H9 (cell line): ENCODE results near the gene SUPT5H. TPM values are rescaled to one million over a fixed set of nuclear protein-coding genes. Genes with fewer than 3 reads are reported as not detected.

Source experiments
- DNase-seq: peaks from one replicate; pipeline ENCODE4 v3.0.0-alpha.2; 2017
- H2AFZ ChIP-seq: one replicate; pipeline ENCODE4 v1.6.1; 2013; ENCODE audit warnings: mild to moderate bottlenecking, low read length, control low read depth, moderate library complexity
- H2AK5ac ChIP-seq: 2 replicates; pipeline ENCODE4 v1.6.1; 2013; ENCODE audit warnings: low read length, control low read depth, mixed read lengths; ENCODE audit not compliant: insufficient read length
- H2BK120ac ChIP-seq: one replicate; pipeline ENCODE4 v1.6.1; 2013; ENCODE audit warnings: low read depth, mild to moderate bottlenecking, low read length, control low read depth, inconsistent platforms; ENCODE audit not compliant: poor library complexity, severe bottlenecking
- H2BK12ac ChIP-seq: 2 replicates; pipeline ENCODE4 v1.6.1; 2013; ENCODE audit warnings: low read length, control low read depth, mixed read lengths, low read depth; ENCODE audit not compliant: insufficient read length
- H2BK15ac ChIP-seq: 2 replicates; pipeline ENCODE4 v1.6.1; 2013; ENCODE audit warnings: low read depth, low read length, control low read depth
- H2BK20ac ChIP-seq: one replicate; pipeline ENCODE4 v1.6.1; 2013; ENCODE audit warnings: low read depth, mild to moderate bottlenecking, low read length, control low read depth, inconsistent platforms; ENCODE audit not compliant: poor library complexity, severe bottlenecking
- H2BK5ac ChIP-seq: 2 replicates; pipeline ENCODE4 v1.6.1; 2013; ENCODE audit warnings: low read length, control low read depth, mixed read lengths; ENCODE audit not compliant: insufficient read length
- H3K14ac ChIP-seq: 2 replicates; pipeline ENCODE4 v1.6.1; 2013; ENCODE audit warnings: low read length, control low read depth; ENCODE audit not compliant: insufficient read depth
- H3K18ac ChIP-seq: 2 replicates; pipeline ENCODE4 v1.6.1; 2013; ENCODE audit warnings: low read depth, mild to moderate bottlenecking, mixed read lengths, low read length, control low read depth; ENCODE audit not compliant: insufficient read length
- H3K23ac ChIP-seq: 2 replicates; pipeline ENCODE4 v1.6.1; 2013; ENCODE audit warnings: low read length, control low read depth, mixed read lengths, low read depth; ENCODE audit not compliant: insufficient read length
- H3K23me2 ChIP-seq: 2 replicates; pipeline ENCODE4 v1.6.1; 2013; ENCODE audit warnings: low read depth, mild to moderate bottlenecking, mixed read lengths, low read length, control low read depth; ENCODE audit not compliant: insufficient read length, poor library complexity, severe bottlenecking
- H3K27ac ChIP-seq: 2 replicates; pipeline ENCODE4 v1.5.1; 2013; ENCODE audit warnings: low read length, control low read depth, mixed read lengths, low read depth; ENCODE audit not compliant: insufficient read length
- H3K27me3 ChIP-seq: 2 replicates; pipeline ENCODE4 v1.6.1; 2013; ENCODE audit warnings: low read length, control low read depth, inconsistent platforms; ENCODE audit not compliant: insufficient read depth
- H3K4ac ChIP-seq: 2 replicates; pipeline ENCODE4 v1.6.1; 2013; ENCODE audit warnings: low read depth, mild to moderate bottlenecking, control low read depth, inconsistent platforms, low read length, moderate library complexity
- H3K4me1 ChIP-seq: 2 replicates; pipeline ENCODE4 v1.6.1; 2013; ENCODE audit warnings: low read length, control low read depth, inconsistent platforms; ENCODE audit not compliant: insufficient read depth
- H3K4me2 ChIP-seq: 2 replicates; pipeline ENCODE4 v1.6.1; 2013; ENCODE audit warnings: low read length, control low read depth, mixed read lengths; ENCODE audit not compliant: insufficient read length, insufficient read depth
- H3K56ac ChIP-seq: 2 replicates; pipeline ENCODE4 v1.6.1; 2013; ENCODE audit warnings: low read depth, mild to moderate bottlenecking, mixed read lengths, low read length, control low read depth; ENCODE audit not compliant: insufficient read length
- H3K79me1 ChIP-seq: 2 replicates; pipeline ENCODE4 v1.6.1; 2013; ENCODE audit warnings: low read depth, mild to moderate bottlenecking, moderate library complexity, low read length, control low read depth, inconsistent platforms; ENCODE audit not compliant: insufficient read depth, poor library complexity, severe bottlenecking
- H3K79me2 ChIP-seq: 2 replicates; pipeline ENCODE4 v1.6.1; 2013; ENCODE audit warnings: low read length, control low read depth, inconsistent platforms; ENCODE audit not compliant: insufficient read depth
- H3K9ac ChIP-seq: 2 replicates; pipeline ENCODE4 v1.6.1; 2013; ENCODE audit warnings: low read length, control low read depth, mixed read lengths; ENCODE audit not compliant: insufficient read length; ENCODE audit errors: extremely low read depth
- H3K9me3 ChIP-seq: one replicate; pipeline ENCODE4 v1.6.1; 2013; ENCODE audit warnings: low read depth, low read length, inconsistent platforms; ENCODE audit not compliant: control insufficient read depth
- H3T11ph ChIP-seq: one replicate; pipeline ENCODE4 v1.6.1; 2013; ENCODE audit warnings: mild to moderate bottlenecking, low read length, control low read depth, inconsistent platforms
- H4K20me1 ChIP-seq: one replicate; pipeline ENCODE4 v1.6.1; 2013; ENCODE audit not compliant: control insufficient read depth, insufficient read length, insufficient read depth
- H4K5ac ChIP-seq: 2 replicates; pipeline ENCODE4 v1.6.1; 2013; ENCODE audit warnings: low read depth, mild to moderate bottlenecking, mixed read lengths, low read length, control low read depth; ENCODE audit not compliant: insufficient read length
- H4K8ac ChIP-seq: replicated peaks from 2 replicates; pipeline ENCODE4 v1.6.1; 2013; ENCODE audit warnings: low read length, control low read depth, mixed read lengths, low read depth; ENCODE audit not compliant: insufficient read length
- H4K91ac ChIP-seq: 2 replicates; pipeline ENCODE4 v1.6.1; 2013; ENCODE audit warnings: low read depth, mild to moderate bottlenecking, moderate library complexity, mixed read lengths, low read length, control low read depth; ENCODE audit not compliant: insufficient read length
- H3K27ac Mint-ChIP-seq, 3 experiments: 2 replicates in 2 of 3; 3 replicates in 1 of 3; pipeline ENCODE4 v1.8.0; 2020 to 2021; ENCODE audit warnings: mixed read lengths in 3 of 3, mild to moderate bottlenecking in 1 of 3, moderate library complexity in 1 of 3
- H3K27me3 Mint-ChIP-seq: 2 replicates; pipeline ENCODE4 v1.8.0; 2021; ENCODE audit warnings: low read depth, mild to moderate bottlenecking, moderate library complexity, mixed read lengths
- H3K36me3 Mint-ChIP-seq, 3 experiments: 2 replicates in 2 of 3; 3 replicates in 1 of 3; pipeline ENCODE4 v1.8.0; 2020 to 2021; ENCODE audit warnings: low read depth in 3 of 3, mixed read lengths in 3 of 3; ENCODE audit not compliant: insufficient read depth in 1 of 3
- H3K4me1 Mint-ChIP-seq, 2 experiments: 2 replicates each; pipeline ENCODE4 v1.8.0; 2020; ENCODE audit warnings: mixed read lengths in 2 of 2
- H3K4me3 Mint-ChIP-seq, 2 experiments: 2 replicates in 1 of 2; 3 replicates in 1 of 2; pipeline ENCODE4 v1.8.0; 2020 to 2021; ENCODE audit warnings: mild to moderate bottlenecking in 2 of 2, mixed read lengths in 2 of 2, moderate library complexity in 1 of 2
- H3K9me3 Mint-ChIP-seq, 2 experiments: 2 replicates in 1 of 2; 3 replicates in 1 of 2; pipeline ENCODE4 v1.8.0; 2020; ENCODE audit warnings: mild to moderate bottlenecking in 2 of 2, mixed read lengths in 2 of 2, moderate library complexity in 1 of 2
- WGBS: extraction: QIAGEN DNeasy Blood & Tissue Kit; methylation state at CpG from one replicate; pipeline ENCODE4 v1.1.7; 2013; ENCODE audit warnings: missing lambda C conversion rate, low lambda C conversion rate, mixed read lengths; ENCODE audit not compliant: insufficient read length; ENCODE audit errors: extremely low coverage; 5-methylcytosine and 5-hydroxymethylcytosine counted together
- total RNA-seq: library from RNA; stranded (reverse); gene quantifications from 2 replicates; pipeline ENCODE4 v1.2.1, GENCODE V29; 2021
- TF ChIP-seq, protein P1 (sequence below): fragments of 200-600 bp; sonication (generic); conservative IDR thresholded peaks from 3 replicates; pipeline ENCODE4 v1.8.0; 2021; ENCODE audit warnings: antibody characterized with exemption, mild to moderate bottlenecking

The SUPT5H gene
- total RNA-seq, 1 experiment from 2014 or later, result 145 TPM

DNA sequence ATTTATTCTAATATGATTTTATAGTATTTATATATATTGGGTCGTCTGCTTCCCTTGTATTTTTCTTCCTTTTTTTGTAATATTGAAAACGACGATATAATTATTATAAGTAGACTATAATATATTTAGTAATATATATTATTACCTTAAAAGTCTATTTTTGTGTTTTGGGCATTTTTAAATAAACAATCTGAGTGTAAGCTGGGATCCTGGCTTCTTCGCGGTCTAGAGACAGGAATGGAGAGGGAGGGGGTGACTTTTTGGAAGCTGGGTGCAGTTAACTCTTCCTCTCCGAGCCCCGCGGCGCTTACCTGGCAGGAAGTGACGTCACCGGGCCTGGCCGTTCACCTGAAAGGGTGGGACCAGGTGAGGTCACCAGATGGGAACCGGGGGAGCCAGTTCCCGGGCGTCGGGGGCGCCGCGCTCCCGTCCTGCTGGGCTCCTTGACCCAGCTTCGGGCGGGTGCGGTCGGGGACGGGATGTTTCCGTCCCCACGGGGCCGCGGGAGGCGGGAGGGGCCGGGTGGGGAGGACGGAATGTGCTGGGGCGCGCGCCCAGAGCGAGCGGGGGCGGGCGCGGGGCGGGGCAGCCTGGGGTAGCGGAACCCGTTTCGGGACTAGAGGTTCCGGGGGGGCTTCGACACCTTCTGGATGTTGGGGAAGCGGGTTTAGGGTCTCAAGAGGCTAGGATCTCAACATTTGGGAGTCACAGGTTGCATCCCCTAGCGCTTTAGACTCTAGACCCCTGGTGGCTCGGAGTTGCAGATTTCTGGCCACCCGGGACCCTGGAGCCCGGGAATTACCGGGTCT, 36.0 kb upstream of the SUPT5H start:
- Histone ChIP-seq H3K56ac (no peak overlapping the region), H2AK5ac (no peak overlapping the region), H4K5ac (no peak overlapping the region), H2BK5ac (no peak overlapping the region), H3K9me3 (no peaks in the 10 kb centered on the region), H3K79me1 (peaks cover under 1% of the 10 kb centered on the region), H3K18ac (peak overlapping the region; percentile 91), H4K20me1 (peaks cover 2% of the 10 kb centered on the region), H3K4ac (peak overlapping the region; percentile 74; the same call in 1 of the 2 replicates), H3K14ac (peak overlapping the region; percentile 96), H3K27ac (peak overlapping the region; percentile 62), H2BK12ac (no peak overlapping the region), H3K79me2 (peaks cover 5% of the 10 kb centered on the region; the same call in 1 of the 2 replicates), H3K23ac (no peak overlapping the region), H3K27me3 (no peaks in the 10 kb centered on the region), H2BK20ac (no peak overlapping the region), H3K9ac (peak overlapping the region; percentile 86), H3K4me1 (peaks cover 6% of the 10 kb centered on the region; the same call in 1 of the 2 replicates), H2AFZ (no peak overlapping the region), H4K8ac (no peak overlapping the region), H3K4me2 (peak overlapping the region; percentile 78), H3K23me2 (peaks cover 19% of the 10 kb centered on the region), H3T11ph (peak overlapping the region; percentile 77), H2BK15ac (no peak overlapping the region), H4K91ac (no peak overlapping the region), H2BK120ac (peak overlapping the region; percentile 81)
- H3K4me3 Mint-ChIP-seq, result peak overlapping the region; percentile 96 to 97
- H3K36me3 Mint-ChIP-seq, result peaks cover 9 to 20% (median 17%) of the 10 kb centered on the region in 3 experiments
- TF ChIP-seq, protein P1, sequence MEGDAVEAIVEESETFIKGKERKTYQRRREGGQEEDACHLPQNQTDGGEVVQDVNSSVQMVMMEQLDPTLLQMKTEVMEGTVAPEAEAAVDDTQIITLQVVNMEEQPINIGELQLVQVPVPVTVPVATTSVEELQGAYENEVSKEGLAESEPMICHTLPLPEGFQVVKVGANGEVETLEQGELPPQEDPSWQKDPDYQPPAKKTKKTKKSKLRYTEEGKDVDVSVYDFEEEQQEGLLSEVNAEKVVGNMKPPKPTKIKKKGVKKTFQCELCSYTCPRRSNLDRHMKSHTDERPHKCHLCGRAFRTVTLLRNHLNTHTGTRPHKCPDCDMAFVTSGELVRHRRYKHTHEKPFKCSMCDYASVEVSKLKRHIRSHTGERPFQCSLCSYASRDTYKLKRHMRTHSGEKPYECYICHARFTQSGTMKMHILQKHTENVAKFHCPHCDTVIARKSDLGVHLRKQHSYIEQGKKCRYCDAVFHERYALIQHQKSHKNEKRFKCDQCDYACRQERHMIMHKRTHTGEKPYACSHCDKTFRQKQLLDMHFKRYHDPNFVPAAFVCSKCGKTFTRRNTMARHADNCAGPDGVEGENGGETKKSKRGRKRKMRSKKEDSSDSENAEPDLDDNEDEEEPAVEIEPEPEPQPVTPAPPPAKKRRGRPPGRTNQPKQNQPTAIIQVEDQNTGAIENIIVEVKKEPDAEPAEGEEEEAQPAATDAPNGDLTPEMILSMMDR, result no peak
- peaks cover 1% of the 10 kb centered on the region; the same call in 1 of the 2 replicates for H3K27me3 Mint-ChIP-seq
- peak; percentile 97 for DNase-seq
- no peaks in the 10 kb centered on the region; a peak in 1 of 5 replicates for H3K9me3 Mint-ChIP-seq
- peak overlapping the region; percentile 40 to 97 (median 96); a peak in 5 of 7 replicates for H3K27ac Mint-ChIP-seq
- no CpG with 5 or more reads among the region's 52 CpGs for WGBS
- peaks cover 39 to 54% of the 10 kb centered on the region in 2 experiments for H3K4me1 Mint-ChIP-seq
